ENCODE results near the gene GATAD2A. TPM values are rescaled to one million over a fixed set of nuclear protein-coding genes. Genes with fewer than 3 reads are reported as not detected.

Gene GATAD2A
- total and polyA plus RNA-seq, 9 of the 15 experiments (the other 6 are each of a cell fraction or from before 2014, with no cell fraction given) = 2.4 to 226 (median 44.2) TPM

DNA sequence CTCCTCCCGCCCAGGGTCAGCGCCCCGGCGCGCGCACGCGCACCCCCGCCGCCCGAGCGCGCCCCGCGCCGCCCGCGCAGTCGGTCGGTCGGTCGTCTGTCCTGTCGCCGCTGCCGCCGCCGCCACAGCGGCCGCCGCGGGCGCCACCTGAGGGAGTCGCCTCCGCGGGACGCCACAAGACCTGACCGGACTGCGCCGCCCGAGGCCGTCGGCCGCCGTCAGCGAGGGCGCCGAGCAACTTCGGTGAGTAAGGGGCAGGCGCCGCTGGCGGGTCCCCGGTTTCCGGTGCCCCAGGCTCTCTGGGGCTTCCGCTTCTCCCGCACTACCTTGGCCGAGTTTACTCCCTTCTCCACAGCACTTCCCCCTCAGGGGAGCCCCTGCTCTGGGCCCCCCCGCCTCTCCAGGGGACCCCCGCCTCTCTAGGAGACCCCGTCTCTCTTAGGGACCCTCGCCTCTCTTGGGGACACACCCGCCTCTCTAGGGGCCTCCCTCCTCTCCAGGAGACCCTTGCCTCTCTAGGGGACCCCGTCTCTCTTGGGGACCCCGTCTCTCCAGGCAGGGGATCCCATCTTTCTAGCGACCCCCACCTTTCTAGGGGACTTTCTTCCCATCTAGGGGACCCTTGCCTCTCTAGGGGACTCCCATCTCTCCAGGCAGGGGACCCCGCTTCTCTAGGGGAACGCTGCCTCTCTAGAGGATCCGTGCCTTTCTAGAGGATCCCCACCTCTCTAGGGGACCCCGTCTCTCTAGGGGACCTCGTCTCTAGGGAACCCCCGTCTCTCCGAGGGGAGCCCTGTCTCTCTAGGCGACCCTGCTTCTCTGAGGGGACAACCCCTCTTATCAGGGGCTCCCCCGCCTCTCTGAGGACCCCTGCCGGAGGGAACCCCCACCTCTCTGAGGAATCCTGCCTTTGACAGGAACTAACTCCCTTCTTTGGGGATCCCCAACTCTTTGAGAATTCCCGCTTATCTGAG, 19.3 kb upstream of the GATAD2A start (continued):
- TF ChIP-seq, protein P1, sequence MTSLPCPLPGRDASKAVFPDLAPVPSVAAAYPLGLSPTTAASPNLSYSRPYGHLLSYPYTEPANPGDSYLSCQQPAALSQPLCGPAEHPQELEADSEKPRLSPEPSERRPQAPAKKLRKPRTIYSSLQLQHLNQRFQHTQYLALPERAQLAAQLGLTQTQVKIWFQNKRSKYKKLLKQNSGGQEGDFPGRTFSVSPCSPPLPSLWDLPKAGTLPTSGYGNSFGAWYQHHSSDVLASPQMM (CRISPR knock-in tag; IDR thresholded peaks at IDR 0.05) = no peak
- TF ChIP-seq NFE2L1 (tag; IDR thresholded peaks at IDR 0.05; ENCODE audit: borderline replicate concordance, low read depth) (no peak), NFIC (IDR thresholded peaks at IDR 0.05) (no peak), TAF1 (IDR thresholded peaks at IDR 0.05; ENCODE audit: control insufficient read depth, extremely low read depth, insufficient read depth, low read length, severe bottlenecking) (no peak), FOXJ2 (tag; IDR thresholded peaks at IDR 0.05) (no peak), SMARCC2 (IDR thresholded peaks at IDR 0.05; ENCODE audit: low read depth) (no peak), SAFB (IDR thresholded peaks at IDR 0.05; ENCODE audit: borderline replicate concordance, low read depth, low read length) (no peak), HNRNPLL (IDR thresholded peaks at IDR 0.05; ENCODE audit: low read depth, low read length, poor library complexity, severe bottlenecking) (no peak), ZNF347 (CRISPR knock-in tag; IDR thresholded peaks at IDR 0.05; ENCODE audit: low read depth) (no peak), KAT2B (IDR thresholded peaks at IDR 0.05; ENCODE audit: low read depth, low read length) (no peak)
- TF ChIP-seq, protein P2, sequence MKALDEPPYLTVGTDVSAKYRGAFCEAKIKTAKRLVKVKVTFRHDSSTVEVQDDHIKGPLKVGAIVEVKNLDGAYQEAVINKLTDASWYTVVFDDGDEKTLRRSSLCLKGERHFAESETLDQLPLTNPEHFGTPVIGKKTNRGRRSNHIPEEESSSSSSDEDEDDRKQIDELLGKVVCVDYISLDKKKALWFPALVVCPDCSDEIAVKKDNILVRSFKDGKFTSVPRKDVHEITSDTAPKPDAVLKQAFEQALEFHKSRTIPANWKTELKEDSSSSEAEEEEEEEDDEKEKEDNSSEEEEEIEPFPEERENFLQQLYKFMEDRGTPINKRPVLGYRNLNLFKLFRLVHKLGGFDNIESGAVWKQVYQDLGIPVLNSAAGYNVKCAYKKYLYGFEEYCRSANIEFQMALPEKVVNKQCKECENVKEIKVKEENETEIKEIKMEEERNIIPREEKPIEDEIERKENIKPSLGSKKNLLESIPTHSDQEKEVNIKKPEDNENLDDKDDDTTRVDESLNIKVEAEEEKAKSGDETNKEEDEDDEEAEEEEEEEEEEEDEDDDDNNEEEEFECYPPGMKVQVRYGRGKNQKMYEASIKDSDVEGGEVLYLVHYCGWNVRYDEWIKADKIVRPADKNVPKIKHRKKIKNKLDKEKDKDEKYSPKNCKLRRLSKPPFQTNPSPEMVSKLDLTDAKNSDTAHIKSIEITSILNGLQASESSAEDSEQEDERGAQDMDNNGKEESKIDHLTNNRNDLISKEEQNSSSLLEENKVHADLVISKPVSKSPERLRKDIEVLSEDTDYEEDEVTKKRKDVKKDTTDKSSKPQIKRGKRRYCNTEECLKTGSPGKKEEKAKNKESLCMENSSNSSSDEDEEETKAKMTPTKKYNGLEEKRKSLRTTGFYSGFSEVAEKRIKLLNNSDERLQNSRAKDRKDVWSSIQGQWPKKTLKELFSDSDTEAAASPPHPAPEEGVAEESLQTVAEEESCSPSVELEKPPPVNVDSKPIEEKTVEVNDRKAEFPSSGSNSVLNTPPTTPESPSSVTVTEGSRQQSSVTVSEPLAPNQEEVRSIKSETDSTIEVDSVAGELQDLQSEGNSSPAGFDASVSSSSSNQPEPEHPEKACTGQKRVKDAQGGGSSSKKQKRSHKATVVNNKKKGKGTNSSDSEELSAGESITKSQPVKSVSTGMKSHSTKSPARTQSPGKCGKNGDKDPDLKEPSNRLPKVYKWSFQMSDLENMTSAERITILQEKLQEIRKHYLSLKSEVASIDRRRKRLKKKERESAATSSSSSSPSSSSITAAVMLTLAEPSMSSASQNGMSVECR (CRISPR knock-in tag; IDR thresholded peaks at IDR 0.05) = peak; percentile 65; the same call in 1 of the 2 replicates
- TF ChIP-seq, protein P3, sequence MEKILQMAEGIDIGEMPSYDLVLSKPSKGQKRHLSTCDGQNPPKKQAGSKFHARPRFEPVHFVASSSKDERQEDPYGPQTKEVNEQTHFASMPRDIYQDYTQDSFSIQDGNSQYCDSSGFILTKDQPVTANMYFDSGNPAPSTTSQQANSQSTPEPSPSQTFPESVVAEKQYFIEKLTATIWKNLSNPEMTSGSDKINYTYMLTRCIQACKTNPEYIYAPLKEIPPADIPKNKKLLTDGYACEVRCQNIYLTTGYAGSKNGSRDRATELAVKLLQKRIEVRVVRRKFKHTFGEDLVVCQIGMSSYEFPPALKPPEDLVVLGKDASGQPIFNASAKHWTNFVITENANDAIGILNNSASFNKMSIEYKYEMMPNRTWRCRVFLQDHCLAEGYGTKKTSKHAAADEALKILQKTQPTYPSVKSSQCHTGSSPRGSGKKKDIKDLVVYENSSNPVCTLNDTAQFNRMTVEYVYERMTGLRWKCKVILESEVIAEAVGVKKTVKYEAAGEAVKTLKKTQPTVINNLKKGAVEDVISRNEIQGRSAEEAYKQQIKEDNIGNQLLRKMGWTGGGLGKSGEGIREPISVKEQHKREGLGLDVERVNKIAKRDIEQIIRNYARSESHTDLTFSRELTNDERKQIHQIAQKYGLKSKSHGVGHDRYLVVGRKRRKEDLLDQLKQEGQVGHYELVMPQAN (IDR thresholded peaks at IDR 0.05; ENCODE audit: borderline replicate concordance) = 0 out of 2 replicates have a peak, but pooled peaks have one; percentile 18
- TF ChIP-seq, protein P4, sequence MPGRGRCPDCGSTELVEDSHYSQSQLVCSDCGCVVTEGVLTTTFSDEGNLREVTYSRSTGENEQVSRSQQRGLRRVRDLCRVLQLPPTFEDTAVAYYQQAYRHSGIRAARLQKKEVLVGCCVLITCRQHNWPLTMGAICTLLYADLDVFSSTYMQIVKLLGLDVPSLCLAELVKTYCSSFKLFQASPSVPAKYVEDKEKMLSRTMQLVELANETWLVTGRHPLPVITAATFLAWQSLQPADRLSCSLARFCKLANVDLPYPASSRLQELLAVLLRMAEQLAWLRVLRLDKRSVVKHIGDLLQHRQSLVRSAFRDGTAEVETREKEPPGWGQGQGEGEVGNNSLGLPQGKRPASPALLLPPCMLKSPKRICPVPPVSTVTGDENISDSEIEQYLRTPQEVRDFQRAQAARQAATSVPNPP (IDR thresholded peaks at IDR 0.05; ENCODE audit: borderline replicate concordance, insufficient read depth, insufficient read length) = no peak
